ENCODE data around the gene CRYBG1.

CRYBG1 gene

GRCh38 chr6:106572436-106572835 is 211.9 kb downstream of the CRYBG1 start:
- H3K9me3 ChIP-seq (ENCODE audit: control extremely low read depth in 1 of 5, control insufficient read depth in 4 of 5, insufficient read depth in 2 of 5, low read depth in 1 of 5, low read length in 4 of 5) = no peaks in the 10 kb centered on the region
- no peak overlapping the region for H3K4me3 ChIP-seq (ENCODE audit: control insufficient read depth in 1 of 7, extremely low read depth in 1 of 7, insufficient read depth in 4 of 7, low read depth in 2 of 7, low read length in 6 of 7)
- no peak overlapping the region for H3K27ac ChIP-seq (ENCODE audit: insufficient read depth in 1 of 2, low read depth in 1 of 2, low read length in 2 of 2, poor library complexity in 1 of 2, severe bottlenecking in 2 of 2)
- ChIA-PET POLR2A (interaction anchor here (0.7 kb wide), 1 partner anchor 702 kb away, joined by 3 read pairs; no protein-coding TSS in a partner anchor), CTCF (interaction anchor here (0.8 to 3.0 kb wide), 5 partner anchors 13 to 241 kb away, joined by 3 to 10 read pairs (median 3); no protein-coding TSS in a partner anchor)
- no peaks in the 10 kb centered on the region for H3K4me1 ChIP-seq (ENCODE audit: control extremely low read depth in 1 of 4, control insufficient read depth in 4 of 4, insufficient read depth in 4 of 4, low read length in 3 of 4)
- no peak for DNase-seq
- no peaks in the 10 kb centered on the region for H3K27me3 ChIP-seq (replicated peaks in 2 of 5; ENCODE audit: control insufficient read depth in 4 of 5, insufficient read depth in 5 of 5, low read length in 4 of 5)
- H3K36me3 ChIP-seq (ENCODE audit: control insufficient read depth in 4 of 4, insufficient read depth in 4 of 4, low read length in 3 of 4) = peaks cover 6 to 34% (median 15%) of the 10 kb centered on the region in 4 experiments
- 86% methylated on average over 5 of the region's 5 CpGs for WGBS (ENCODE audit: insufficient coverage)

- POLR2A ChIA-PET = interaction anchor here (0.7 kb wide), 1 partner anchor 702 kb away, joined by 3 read pairs; no protein-coding TSS in a partner anchor
These were observed 212.5 kb downstream of the CRYBG1 start for GRCh38 chr6:106572875-106573585.

GRCh38 chr6:106574741-106575458 is 214.4 kb downstream of the CRYBG1 start:
- WGBS (ENCODE audit: insufficient coverage) = 97% methylated on average over 16 of the region's 16 CpGs
- no peaks in the 10 kb centered on the region for H3K27me3 ChIP-seq (replicated peaks in 2 of 5; ENCODE audit: control insufficient read depth in 4 of 5, insufficient read depth in 5 of 5, low read length in 4 of 5)
- no peaks in the 10 kb centered on the region for H3K9me3 ChIP-seq (ENCODE audit: control extremely low read depth in 1 of 5, control insufficient read depth in 4 of 5, insufficient read depth in 2 of 5, low read depth in 1 of 5, low read length in 4 of 5)
- no peaks in the 10 kb centered on the region for H3K4me1 ChIP-seq (ENCODE audit: control extremely low read depth in 1 of 4, control insufficient read depth in 4 of 4, insufficient read depth in 4 of 4, low read length in 3 of 4)
- POLR2A ChIA-PET = no interaction called here
- H3K27ac ChIP-seq (ENCODE audit: insufficient read depth in 1 of 2, low read depth in 1 of 2, low read length in 2 of 2, poor library complexity in 1 of 2, severe bottlenecking in 2 of 2) = no peak overlapping the region
- DNase-seq = peak in 1 of 3 donors; percentile 10
- H3K4me3 ChIP-seq (ENCODE audit: control insufficient read depth in 1 of 7, extremely low read depth in 1 of 7, insufficient read depth in 4 of 7, low read depth in 2 of 7, low read length in 6 of 7) = no peak overlapping the region
- CTCF ChIA-PET = no interaction called here
- peaks cover 3 to 16% (median 8%) of the 10 kb centered on the region in 4 experiments for H3K36me3 ChIP-seq (ENCODE audit: control insufficient read depth in 4 of 4, insufficient read depth in 4 of 4, low read length in 3 of 4)

More at GRCh38 chr6:106572875-106573585, 212.5 kb downstream of the CRYBG1 start:
- Histone ChIP-seq H3K36me3 (ENCODE audit: control insufficient read depth in 4 of 4, insufficient read depth in 4 of 4, low read length in 3 of 4) (peaks cover 6 to 30% (median 13%) of the 10 kb centered on the region in 4 experiments), H3K9me3 (ENCODE audit: control extremely low read depth in 1 of 5, control insufficient read depth in 4 of 5, insufficient read depth in 2 of 5, low read depth in 1 of 5, low read length in 4 of 5) (no peaks in the 10 kb centered on the region), H3K4me1 (ENCODE audit: control extremely low read depth in 1 of 4, control insufficient read depth in 4 of 4, insufficient read depth in 4 of 4, low read length in 3 of 4) (no peaks in the 10 kb centered on the region), H3K4me3 (ENCODE audit: control insufficient read depth in 1 of 7, extremely low read depth in 1 of 7, insufficient read depth in 4 of 7, low read depth in 2 of 7, low read length in 6 of 7) (no peak overlapping the region), H3K27me3 (replicated peaks in 2 of 5; ENCODE audit: control insufficient read depth in 4 of 5, insufficient read depth in 5 of 5, low read length in 4 of 5) (no peaks in the 10 kb centered on the region), H3K27ac (ENCODE audit: insufficient read depth in 1 of 2, low read depth in 1 of 2, low read length in 2 of 2, poor library complexity in 1 of 2, severe bottlenecking in 2 of 2) (no peak overlapping the region)
- CTCF ChIA-PET = interaction anchor here (0.6 to 1.6 kb wide), 6 partner anchors 11 to 1148 kb away, joined by 3 to 9 read pairs (median 3); no protein-coding TSS in a partner anchor
- DNase-seq = peak in 1 of 3 donors; percentile 7
- WGBS (ENCODE audit: insufficient coverage) = 93% methylated on average over 6 of the region's 6 CpGs

GRCh38 chr6:106579281-106579680 is 218.8 kb downstream of the CRYBG1 start:
- H3K36me3 ChIP-seq (ENCODE audit: control insufficient read depth in 4 of 4, insufficient read depth in 4 of 4, low read length in 3 of 4) = peaks cover under 1 to 21% (median 15%) of the 10 kb centered on the region in 4 experiments
- DNase-seq = no peak
- no peaks in the 10 kb centered on the region for H3K27me3 ChIP-seq (replicated peaks in 2 of 5; ENCODE audit: control insufficient read depth in 4 of 5, insufficient read depth in 5 of 5, low read length in 4 of 5)
- no peaks in the 10 kb centered on the region for H3K4me1 ChIP-seq (ENCODE audit: control extremely low read depth in 1 of 4, control insufficient read depth in 4 of 4, insufficient read depth in 4 of 4, low read length in 3 of 4)
- no peaks in the 10 kb centered on the region for H3K9me3 ChIP-seq (ENCODE audit: control extremely low read depth in 1 of 5, control insufficient read depth in 4 of 5, insufficient read depth in 2 of 5, low read depth in 1 of 5, low read length in 4 of 5)
- no peak overlapping the region for H3K4me3 ChIP-seq (ENCODE audit: control insufficient read depth in 1 of 7, extremely low read depth in 1 of 7, insufficient read depth in 4 of 7, low read depth in 2 of 7, low read length in 6 of 7)
- WGBS (ENCODE audit: insufficient coverage) = 100% methylated on average over 2 of the region's 2 CpGs
- ChIA-PET CTCF (interaction anchor here (1.4 kb wide), 1 partner anchor 12 kb away, joined by 5 read pairs; no protein-coding TSS in a partner anchor), POLR2A (interaction anchor here (0.6 kb wide), 2 partner anchors 17 to 1124 kb away, joined by 3 read pairs; no protein-coding TSS in a partner anchor)
- no peak overlapping the region for H3K27ac ChIP-seq (ENCODE audit: insufficient read depth in 1 of 2, low read depth in 1 of 2, low read length in 2 of 2, poor library complexity in 1 of 2, severe bottlenecking in 2 of 2)

- Histone ChIP-seq H3K4me1 (ENCODE audit: control extremely low read depth in 1 of 4, control insufficient read depth in 4 of 4, insufficient read depth in 4 of 4, low read length in 3 of 4) (no peaks in the 10 kb centered on the region), H3K27ac (ENCODE audit: insufficient read depth in 1 of 2, low read depth in 1 of 2, low read length in 2 of 2, poor library complexity in 1 of 2, severe bottlenecking in 2 of 2) (no peak overlapping the region), H3K27me3 (replicated peaks in 2 of 5; ENCODE audit: control insufficient read depth in 4 of 5, insufficient read depth in 5 of 5, low read length in 4 of 5) (no peaks in the 10 kb centered on the region), H3K9me3 (ENCODE audit: control extremely low read depth in 1 of 5, control insufficient read depth in 4 of 5, insufficient read depth in 2 of 5, low read depth in 1 of 5, low read length in 4 of 5) (no peaks in the 10 kb centered on the region), H3K36me3 (ENCODE audit: control insufficient read depth in 4 of 4, insufficient read depth in 4 of 4, low read length in 3 of 4) (peaks cover 2 to 23% (median 12%) of the 10 kb centered on the region in 4 experiments), H3K4me3 (ENCODE audit: control insufficient read depth in 1 of 7, extremely low read depth in 1 of 7, insufficient read depth in 4 of 7, low read depth in 2 of 7, low read length in 6 of 7) (no peak overlapping the region)
- POLR2A ChIA-PET = no interaction called here
- DNase-seq = no peak
- no CpG with 5 or more reads among the region's 1 CpG for WGBS (ENCODE audit: insufficient coverage)
- CTCF ChIA-PET = no interaction called here
These were observed 221.0 kb downstream of the CRYBG1 start for GRCh38 chr6:106581468-106581867.

- ChIA-PET CTCF (interaction anchor here (0.7 kb wide), 1 partner anchor 361 kb away, joined by 3 read pairs; no protein-coding TSS in a partner anchor), POLR2A (no interaction called here)
- Histone ChIP-seq H3K27ac (ENCODE audit: insufficient read depth in 1 of 2, low read depth in 1 of 2, low read length in 2 of 2, poor library complexity in 1 of 2, severe bottlenecking in 2 of 2) (no peak overlapping the region), H3K27me3 (replicated peaks in 2 of 5; ENCODE audit: control insufficient read depth in 4 of 5, insufficient read depth in 5 of 5, low read length in 4 of 5) (no peaks in the 10 kb centered on the region), H3K4me1 (ENCODE audit: control extremely low read depth in 1 of 4, control insufficient read depth in 4 of 4, insufficient read depth in 4 of 4, low read length in 3 of 4) (no peaks in the 10 kb centered on the region), H3K9me3 (ENCODE audit: control extremely low read depth in 1 of 5, control insufficient read depth in 4 of 5, insufficient read depth in 2 of 5, low read depth in 1 of 5, low read length in 4 of 5) (no peaks in the 10 kb centered on the region), H3K36me3 (ENCODE audit: control insufficient read depth in 4 of 4, insufficient read depth in 4 of 4, low read length in 3 of 4) (peaks cover 11 to 34% (median 14%) of the 10 kb centered on the region in 4 experiments), H3K4me3 (ENCODE audit: control insufficient read depth in 1 of 7, extremely low read depth in 1 of 7, insufficient read depth in 4 of 7, low read depth in 2 of 7, low read length in 6 of 7) (no peak overlapping the region)
- WGBS (ENCODE audit: insufficient coverage) = 100% methylated on average over 4 of the region's 4 CpGs
- no peak for DNase-seq
These were observed 226.4 kb downstream of the CRYBG1 start for GRCh38 chr6:106586815-106587415.
